ENCODE data around the gene PIAS4. TPM values are rescaled to one million over a fixed set of nuclear protein-coding genes. Genes with fewer than 3 reads are reported as not detected.

The PIAS4 gene
- total and polyA plus RNA-seq, 2 of the 13 experiments (the other 11 are each of a cell fraction or from before 2014, with no cell fraction given), result 9.0 to 20.1 TPM

DNA sequence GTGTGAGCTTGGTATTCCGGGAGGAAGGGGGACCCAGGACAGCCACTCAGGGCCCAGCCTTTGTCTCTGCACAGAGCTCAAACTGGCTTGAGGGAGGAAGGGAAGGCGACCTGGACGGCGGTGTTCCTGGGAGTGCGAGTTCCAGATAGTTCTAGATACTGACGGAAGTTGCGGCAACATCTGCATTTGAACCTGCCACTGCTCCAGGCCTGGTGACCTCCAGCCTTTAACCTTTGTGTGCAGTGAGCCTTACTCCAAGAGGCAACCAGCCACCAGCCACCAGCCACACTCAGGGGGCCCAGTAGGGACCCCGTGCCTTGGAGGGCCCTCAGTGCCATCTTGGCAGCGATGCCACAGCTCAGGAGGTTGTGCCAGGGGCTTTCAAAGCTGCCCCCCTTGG lies 74.6 kb downstream of the PIAS4 start:
- FAIRE-seq (no peak), ATAC-seq (peak; percentile 11)
- intact Hi-C loops (cut with micrococcal nuclease; ENCODE audit: unreplicated experiment), result no loop called here

More for the DNA sequence above, 74.6 kb downstream of the PIAS4 start:
- no peaks in the 10 kb centered on the region for H3K27me3 ChIP-seq (ENCODE audit: control insufficient read depth in 1 of 2, insufficient read depth in 2 of 2, low read length in 2 of 2)
- no peak overlapping the region for H3K27ac ChIP-seq (ENCODE audit: extremely low read length, insufficient read depth, low read length)
- BruUV-seq (replicated peaks), result no TSS peak
- 12% methylated on average over 7 of the region's 9 CpGs for WGBS (ENCODE audit: low lambda C conversion rate)
- no peaks in the 10 kb centered on the region for H3K79me2 ChIP-seq (ENCODE audit: insufficient read depth, low read length)
- ChIA-PET POLR2A (no interaction called here), CTCF (ENCODE audit: low intra/inter-chr PET ratio, low total read pairs) (no interaction called here)
- H3K4me3 ChIP-seq (replicated peaks in 1 of 3; ENCODE audit: insufficient read depth in 1 of 3, low read depth in 2 of 3, low read length in 3 of 3), result peak overlapping the region in 1 of 3 experiments; percentile 33; a peak in 1 of 6 replicates
- no peak for DNase-seq (ENCODE audit: low spot score)
- H3K9me3 ChIP-seq (ENCODE audit: low read length), result no peaks in the 10 kb centered on the region
- H3K9ac ChIP-seq (ENCODE audit: insufficient read depth, low read depth, low read length), result 0 out of 2 replicates have a peak overlapping the region, but pooled peaks have one; percentile 15
- peaks cover 62% of the 10 kb centered on the region for H3K4me1 ChIP-seq (ENCODE audit: insufficient read depth, low read length)
- TF ChIP-seq, protein P1, sequence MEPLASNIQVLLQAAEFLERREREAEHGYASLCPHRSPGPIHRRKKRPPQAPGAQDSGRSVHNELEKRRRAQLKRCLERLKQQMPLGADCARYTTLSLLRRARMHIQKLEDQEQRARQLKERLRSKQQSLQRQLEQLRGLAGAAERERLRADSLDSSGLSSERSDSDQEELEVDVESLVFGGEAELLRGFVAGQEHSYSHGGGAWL (CRISPR knock-in tag; IDR thresholded peaks at IDR 0.05), result 0 out of 2 replicates have a peak, but pooled peaks have one; percentile 19
- TF ChIP-seq ZNF34 (CRISPR knock-in tag; IDR thresholded peaks at IDR 0.05; ENCODE audit: borderline replicate concordance) (no peak), ZNF451 (CRISPR knock-in tag; IDR thresholded peaks at IDR 0.05) (no peak), ZNF567 (CRISPR knock-in tag; IDR thresholded peaks at IDR 0.05; ENCODE audit: borderline replicate concordance) (no peak), ZMYM3 (CRISPR knock-in tag; IDR thresholded peaks at IDR 0.05) (0 out of 2 replicates have a peak, but pooled peaks have one; percentile 19), NCOR1 (IDR thresholded peaks at IDR 0.05; ENCODE audit: borderline replicate concordance, low read length) (no peak), NR2F6 (IDR thresholded peaks at IDR 0.05) (peak; percentile 25; the same call in 1 of the 2 replicates), NR2F6 (CRISPR knock-in tag; IDR thresholded peaks at IDR 0.05) (0 out of 2 replicates have a peak, but pooled peaks have one; percentile 42), RARA (CRISPR knock-in tag; IDR thresholded peaks at IDR 0.05) (0 out of 2 replicates have a peak, but pooled peaks have one; percentile 11), NR2C2 (CRISPR knock-in tag; IDR thresholded peaks at IDR 0.05; ENCODE audit: borderline replicate concordance) (peak; percentile 77), ZNF10 (CRISPR knock-in tag; IDR thresholded peaks at IDR 0.05; ENCODE audit: borderline replicate concordance, low read depth) (no peak)
- TF ChIP-seq, protein P2, sequence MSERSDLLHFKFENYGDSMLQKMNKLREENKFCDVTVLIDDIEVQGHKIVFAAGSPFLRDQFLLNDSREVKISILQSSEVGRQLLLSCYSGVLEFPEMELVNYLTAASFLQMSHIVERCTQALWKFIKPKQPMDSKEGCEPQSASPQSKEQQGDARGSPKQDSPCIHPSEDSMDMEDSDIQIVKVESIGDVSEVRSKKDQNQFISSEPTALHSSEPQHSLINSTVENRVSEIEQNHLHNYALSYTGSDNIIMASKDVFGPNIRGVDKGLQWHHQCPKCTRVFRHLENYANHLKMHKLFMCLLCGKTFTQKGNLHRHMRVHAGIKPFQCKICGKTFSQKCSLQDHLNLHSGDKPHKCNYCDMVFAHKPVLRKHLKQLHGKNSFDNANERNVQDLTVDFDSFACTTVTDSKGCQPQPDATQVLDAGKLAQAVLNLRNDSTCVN (CRISPR knock-in tag; IDR thresholded peaks at IDR 0.05; ENCODE audit: borderline replicate concordance), result peak; percentile 79; the same call in 1 of the 2 replicates
- TF ChIP-seq, protein P3, sequence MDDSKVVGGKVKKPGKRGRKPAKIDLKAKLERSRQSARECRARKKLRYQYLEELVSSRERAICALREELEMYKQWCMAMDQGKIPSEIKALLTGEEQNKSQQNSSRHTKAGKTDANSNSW (CRISPR knock-in tag; IDR thresholded peaks at IDR 0.05; ENCODE audit: borderline replicate concordance), result no peak
- TF ChIP-seq, protein P4, sequence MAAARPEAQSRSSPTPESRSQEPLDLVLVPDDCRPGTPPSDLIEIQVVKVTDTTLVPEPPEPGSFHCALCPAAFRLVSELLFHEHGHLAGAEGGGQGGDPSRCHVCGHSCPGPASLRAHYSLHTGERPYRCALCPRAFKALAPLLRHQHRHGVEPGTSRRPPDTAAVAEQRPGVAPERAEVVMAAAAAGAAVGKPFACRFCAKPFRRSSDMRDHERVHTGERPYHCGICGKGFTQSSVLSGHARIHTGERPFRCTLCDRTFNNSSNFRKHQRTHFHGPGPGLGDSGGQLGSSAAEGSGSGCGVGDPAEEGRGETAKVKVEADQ (CRISPR knock-in tag; IDR thresholded peaks at IDR 0.05; ENCODE audit: borderline replicate concordance), result no peak
- TF ChIP-seq, protein P5, sequence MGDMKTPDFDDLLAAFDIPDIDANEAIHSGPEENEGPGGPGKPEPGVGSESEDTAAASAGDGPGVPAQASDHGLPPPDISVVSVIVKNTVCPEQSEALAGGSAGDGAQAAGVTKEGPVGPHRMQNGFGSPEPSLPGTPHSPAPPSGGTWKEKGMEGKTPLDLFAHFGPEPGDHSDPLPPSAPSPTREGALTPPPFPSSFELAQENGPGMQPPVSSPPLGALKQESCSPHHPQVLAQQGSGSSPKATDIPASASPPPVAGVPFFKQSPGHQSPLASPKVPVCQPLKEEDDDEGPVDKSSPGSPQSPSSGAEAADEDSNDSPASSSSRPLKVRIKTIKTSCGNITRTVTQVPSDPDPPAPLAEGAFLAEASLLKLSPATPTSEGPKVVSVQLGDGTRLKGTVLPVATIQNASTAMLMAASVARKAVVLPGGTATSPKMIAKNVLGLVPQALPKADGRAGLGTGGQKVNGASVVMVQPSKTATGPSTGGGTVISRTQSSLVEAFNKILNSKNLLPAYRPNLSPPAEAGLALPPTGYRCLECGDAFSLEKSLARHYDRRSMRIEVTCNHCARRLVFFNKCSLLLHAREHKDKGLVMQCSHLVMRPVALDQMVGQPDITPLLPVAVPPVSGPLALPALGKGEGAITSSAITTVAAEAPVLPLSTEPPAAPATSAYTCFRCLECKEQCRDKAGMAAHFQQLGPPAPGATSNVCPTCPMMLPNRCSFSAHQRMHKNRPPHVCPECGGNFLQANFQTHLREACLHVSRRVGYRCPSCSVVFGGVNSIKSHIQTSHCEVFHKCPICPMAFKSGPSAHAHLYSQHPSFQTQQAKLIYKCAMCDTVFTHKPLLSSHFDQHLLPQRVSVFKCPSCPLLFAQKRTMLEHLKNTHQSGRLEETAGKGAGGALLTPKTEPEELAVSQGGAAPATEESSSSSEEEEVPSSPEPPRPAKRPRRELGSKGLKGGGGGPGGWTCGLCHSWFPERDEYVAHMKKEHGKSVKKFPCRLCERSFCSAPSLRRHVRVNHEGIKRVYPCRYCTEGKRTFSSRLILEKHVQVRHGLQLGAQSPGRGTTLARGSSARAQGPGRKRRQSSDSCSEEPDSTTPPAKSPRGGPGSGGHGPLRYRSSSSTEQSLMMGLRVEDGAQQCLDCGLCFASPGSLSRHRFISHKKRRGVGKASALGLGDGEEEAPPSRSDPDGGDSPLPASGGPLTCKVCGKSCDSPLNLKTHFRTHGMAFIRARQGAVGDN (CRISPR knock-in tag; IDR thresholded peaks at IDR 0.05), result peak; percentile 58
- H3K4me2 ChIP-seq (ENCODE audit: low read depth, low read length), result peak overlapping the region; percentile 27; the same call in 1 of the 2 replicates
- in situ Hi-C loops (cut with HindIII; ENCODE audit: extremely low pct_ligation_motif_present, low pct_unique_long_range_greater_than_20kb), result no loop called here
- no peaks in the 10 kb centered on the region for H3K36me3 ChIP-seq (replicated peaks in 1 of 2; ENCODE audit: control insufficient read depth in 1 of 2, insufficient read depth in 2 of 2, low read length in 2 of 2)
- H2AFZ ChIP-seq (ENCODE audit: low read length), result no peak overlapping the region
- no peaks in the 10 kb centered on the region for H4K20me1 ChIP-seq (ENCODE audit: insufficient read depth, low read length)

Measured in HepG2 (cell line).